Retinal pigment epithelial cell (primary cell): ENCODE data around the gene LCN2.

Experiments used
- DNase-seq: peaks from one replicate; pipeline ENCODE4 v3.0.0-alpha.2; 2010; ENCODE audit warnings: low read depth
- H3K4me3 ChIP-seq: 2 replicates; pipeline ENCODE4 v1.5.1; 2011; ENCODE audit warnings: mild to moderate bottlenecking, low read length, control low read depth, moderate library complexity
- TF ChIP-seq, protein P1 (sequence below): conservative IDR thresholded peaks from 2 replicates; pipeline ENCODE4 v1.5.1; 2011; ENCODE audit warnings: low read depth, low read length, control low read depth, inconsistent platforms

LCN2 gene

DNA sequence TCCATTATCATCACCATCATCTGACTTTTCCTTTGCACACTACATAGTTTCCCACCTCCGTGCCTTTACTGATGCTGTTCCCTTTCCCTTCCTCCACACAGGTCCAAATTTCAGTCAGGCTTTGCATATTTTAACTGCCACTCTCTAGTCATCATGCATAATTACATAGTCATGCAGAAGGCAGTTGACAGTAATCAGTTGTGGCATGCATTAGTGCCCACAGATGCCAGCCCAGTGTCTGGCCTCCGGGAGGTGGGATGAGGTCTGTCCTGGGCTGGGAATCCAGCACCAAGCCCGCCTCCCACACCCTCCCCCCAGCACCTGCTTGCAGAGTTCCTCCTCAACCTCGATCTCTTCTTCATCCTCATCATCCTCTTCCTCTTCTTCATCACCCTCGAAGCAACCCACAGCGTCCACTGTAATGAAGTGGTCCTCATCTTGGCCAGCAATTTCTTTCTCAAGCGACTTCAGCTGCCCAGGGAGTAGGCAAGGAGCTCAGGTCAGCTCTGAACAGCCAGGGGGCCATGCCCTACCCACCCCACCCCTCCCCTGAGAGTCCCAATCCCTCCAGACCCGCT lies 19.6 kb downstream of the LCN2 start:
- no peak overlapping the region for H3K4me3 ChIP-seq
- TF ChIP-seq, protein P1, sequence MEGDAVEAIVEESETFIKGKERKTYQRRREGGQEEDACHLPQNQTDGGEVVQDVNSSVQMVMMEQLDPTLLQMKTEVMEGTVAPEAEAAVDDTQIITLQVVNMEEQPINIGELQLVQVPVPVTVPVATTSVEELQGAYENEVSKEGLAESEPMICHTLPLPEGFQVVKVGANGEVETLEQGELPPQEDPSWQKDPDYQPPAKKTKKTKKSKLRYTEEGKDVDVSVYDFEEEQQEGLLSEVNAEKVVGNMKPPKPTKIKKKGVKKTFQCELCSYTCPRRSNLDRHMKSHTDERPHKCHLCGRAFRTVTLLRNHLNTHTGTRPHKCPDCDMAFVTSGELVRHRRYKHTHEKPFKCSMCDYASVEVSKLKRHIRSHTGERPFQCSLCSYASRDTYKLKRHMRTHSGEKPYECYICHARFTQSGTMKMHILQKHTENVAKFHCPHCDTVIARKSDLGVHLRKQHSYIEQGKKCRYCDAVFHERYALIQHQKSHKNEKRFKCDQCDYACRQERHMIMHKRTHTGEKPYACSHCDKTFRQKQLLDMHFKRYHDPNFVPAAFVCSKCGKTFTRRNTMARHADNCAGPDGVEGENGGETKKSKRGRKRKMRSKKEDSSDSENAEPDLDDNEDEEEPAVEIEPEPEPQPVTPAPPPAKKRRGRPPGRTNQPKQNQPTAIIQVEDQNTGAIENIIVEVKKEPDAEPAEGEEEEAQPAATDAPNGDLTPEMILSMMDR = no peak
- DNase-seq = no peak

DNA sequence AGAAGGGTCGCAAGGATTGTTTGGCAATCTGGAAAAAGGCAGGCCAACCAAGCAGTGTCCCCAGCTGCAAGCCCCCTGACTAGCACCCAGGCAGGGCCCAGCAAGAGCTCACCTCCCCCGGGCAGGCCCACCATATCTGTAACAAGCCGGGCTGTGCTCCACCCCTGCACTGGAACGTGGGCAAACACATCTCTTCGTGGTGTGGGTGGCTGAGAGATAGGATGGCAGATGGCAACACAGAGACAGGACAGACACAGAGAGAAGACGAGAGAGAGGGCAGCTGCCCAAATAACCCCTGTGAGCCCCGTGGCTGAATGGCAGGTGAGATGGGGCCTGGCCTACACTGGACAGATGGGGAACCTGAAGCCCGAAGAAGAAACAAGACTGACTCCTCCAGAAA lies 20.2 kb downstream of the LCN2 start:
- no peak overlapping the region for H3K4me3 ChIP-seq
- TF ChIP-seq, protein P1 = no peak
- DNase-seq = no peak

DNA sequence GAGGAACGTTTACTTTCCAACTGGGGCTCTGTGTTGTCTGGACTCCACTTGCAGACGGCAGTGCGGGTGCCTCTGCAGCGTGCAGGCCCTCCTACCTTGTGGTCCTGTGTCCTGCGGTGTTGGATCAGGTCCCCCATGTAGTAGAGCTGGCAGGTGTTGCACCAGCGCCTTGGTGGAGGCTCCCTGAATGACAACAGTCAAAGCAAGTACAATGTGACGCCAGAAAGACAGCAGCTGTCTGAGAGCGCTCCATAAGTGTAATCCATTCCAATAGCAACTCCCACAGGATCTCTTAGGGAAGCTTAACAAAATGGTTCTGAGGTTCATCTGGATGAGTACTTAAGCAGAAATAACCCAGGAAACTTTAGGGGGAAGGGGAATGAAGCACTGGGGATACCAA lies 20.7 kb downstream of the LCN2 start:
- TF ChIP-seq, protein P1 = no peak

DNA sequence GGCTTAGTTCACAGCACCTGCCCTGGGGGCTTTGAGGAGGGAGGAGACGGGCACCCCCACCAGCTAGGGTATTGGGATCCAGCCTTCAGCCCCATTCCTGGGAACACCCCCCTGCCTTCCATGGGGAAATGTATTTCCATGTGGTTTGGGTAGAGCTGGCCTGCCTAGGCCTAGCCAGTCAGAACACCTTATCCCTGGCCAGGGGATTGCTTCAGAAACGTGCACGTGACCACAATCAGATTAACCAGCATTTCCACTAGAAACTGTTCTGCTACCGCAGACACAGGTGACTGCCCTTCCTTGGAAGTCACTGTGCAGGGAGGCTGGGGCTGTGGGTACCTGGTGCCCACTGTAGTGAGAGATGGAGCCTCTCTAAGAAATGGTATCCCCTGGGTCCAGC lies 24.8 kb downstream of the LCN2 start:
- TF ChIP-seq, protein P1 = no peak
- DNase-seq = no peak
- H3K4me3 ChIP-seq = no peak overlapping the region

More for the DNA sequence above, 20.7 kb downstream of the LCN2 start:
- DNase-seq = no peak
- no peak overlapping the region for H3K4me3 ChIP-seq

DNA sequence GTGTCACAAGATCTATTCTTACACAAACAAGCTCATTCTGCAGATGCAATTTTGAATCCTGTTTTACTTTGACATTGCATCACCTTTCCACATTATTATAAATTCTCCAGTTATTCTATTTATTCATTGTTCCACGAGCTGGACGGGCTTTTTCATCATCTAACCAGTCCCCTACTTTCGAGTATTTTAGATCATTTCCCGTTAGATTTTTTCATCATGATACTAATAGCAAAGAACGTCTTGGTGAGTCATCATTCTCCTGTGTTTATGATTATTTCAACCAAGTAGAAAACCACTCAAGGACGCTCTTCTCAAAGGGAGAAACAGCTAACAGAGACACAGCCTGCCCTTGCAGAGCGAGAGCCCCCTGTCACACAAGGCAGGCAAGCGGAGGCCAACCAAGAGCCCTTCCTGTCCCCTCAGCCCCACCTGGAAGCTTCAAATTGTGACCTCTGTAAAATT lies 25.9 kb downstream of the LCN2 start:
- no peak for DNase-seq
- TF ChIP-seq, protein P1 = no peak
- no peak overlapping the region for H3K4me3 ChIP-seq

DNA sequence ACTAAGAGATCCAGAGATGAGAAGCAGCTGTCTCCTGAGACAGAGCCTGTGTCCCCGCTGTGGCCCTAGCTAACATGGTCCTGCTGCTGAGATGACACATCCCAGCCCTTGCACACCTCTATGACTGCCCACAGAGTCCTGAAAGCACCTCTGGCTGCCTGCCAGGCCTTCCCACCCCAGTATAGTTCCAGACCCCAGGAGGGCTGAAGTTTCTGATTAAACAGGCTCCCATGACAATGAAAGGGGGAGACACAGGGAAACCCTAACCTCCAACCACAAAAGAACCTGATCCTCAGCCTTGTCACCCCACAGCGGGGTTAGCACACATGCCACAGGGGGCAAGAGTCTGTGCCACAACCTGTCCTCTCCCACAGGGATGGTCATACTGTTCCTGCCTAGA lies 26.5 kb downstream of the LCN2 start:
- TF ChIP-seq, protein P1 = no peak
- DNase-seq = no peak
- H3K4me3 ChIP-seq = no peak overlapping the region

DNA sequence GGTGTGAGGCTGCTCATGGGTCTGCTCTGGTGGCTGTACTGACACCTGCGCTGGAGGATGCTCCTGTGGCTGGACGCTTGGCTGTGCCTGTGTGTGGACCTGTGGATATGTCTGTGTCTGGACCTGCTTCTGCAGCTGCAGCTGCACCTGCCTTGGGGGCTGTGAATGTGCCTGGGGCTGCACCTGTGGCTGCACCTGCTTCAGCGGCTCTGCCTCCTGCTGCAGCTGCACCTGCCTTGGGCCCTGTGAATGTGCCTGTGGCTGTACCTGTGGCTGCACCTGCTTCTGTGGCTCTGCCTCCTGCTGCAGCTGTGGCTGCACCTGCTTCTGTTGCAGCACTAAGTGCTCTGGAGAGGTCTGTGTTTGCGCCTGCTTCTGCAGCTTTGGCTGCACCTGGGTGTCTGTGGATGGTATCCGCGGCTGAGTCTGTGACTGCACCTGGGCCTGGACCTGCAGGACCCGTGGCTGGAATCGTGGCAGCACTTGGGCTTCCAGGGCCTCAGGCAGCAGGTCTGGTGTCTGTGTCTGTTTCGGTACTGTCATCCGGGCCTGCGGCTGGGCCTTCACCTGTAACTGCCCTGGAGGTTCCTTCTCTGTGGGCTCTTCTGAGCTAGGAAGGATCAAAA lies 29.7 kb downstream of the LCN2 start:
- no peak overlapping the region for H3K4me3 ChIP-seq
- DNase-seq = no peak
- TF ChIP-seq, protein P1 = no peak
